ENCODE results near the gene KDM4B. TPM values are rescaled to one million over a fixed set of nuclear protein-coding genes. Genes with fewer than 3 reads are reported as not detected.

KDM4B gene
- total and polyA plus RNA-seq, 2 donors (not counting 1 experiment from before 2014, with no cell fraction given) = 75.5 to 205 TPM

DNA sequence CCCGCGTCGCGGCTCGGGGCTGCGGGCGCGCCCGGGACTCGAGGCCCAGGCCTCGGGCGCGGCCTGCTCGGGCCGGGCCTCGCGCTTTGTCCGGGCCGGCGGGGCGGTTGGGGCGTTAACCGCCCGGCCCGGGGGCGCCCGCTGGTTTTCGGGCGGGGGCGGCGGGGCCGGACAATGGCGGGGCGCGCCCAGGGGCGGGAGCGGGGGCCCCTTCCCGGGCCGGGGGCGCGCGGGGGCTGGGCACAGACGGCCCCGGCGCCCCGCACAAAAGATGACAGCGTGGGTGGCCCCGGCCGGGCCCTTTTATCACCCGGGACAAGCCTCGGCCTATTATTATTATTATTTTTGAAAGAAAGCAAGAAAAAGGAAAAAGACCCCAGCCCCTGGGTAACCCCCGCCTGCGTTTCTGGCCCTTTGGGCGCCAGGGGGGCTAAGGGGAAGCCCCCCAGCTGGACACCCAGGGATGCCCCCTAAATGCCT is 419 bp downstream of the KDM4B start:
- peak overlapping the region; percentile 41 to 67 (median 56) for H3K4me3 ChIP-seq (ENCODE audit: control extremely low read depth in 1 of 5, extremely low read depth in 1 of 5, insufficient read depth in 1 of 5, low read depth in 2 of 5, low read length in 4 of 5)
- Mint-ChIP-seq H3K4me1 (peaks cover 30% of the 10 kb centered on the region), H3K27ac (peak overlapping the region; percentile 51), H3K9me3 (ENCODE audit: insufficient read depth) (no peaks in the 10 kb centered on the region), H3K27me3 (no peaks in the 10 kb centered on the region), H3K4me3 (peak overlapping the region; percentile 86)
- peaks cover 27 to 34% of the 10 kb centered on the region in 2 donors for H3K4me1 ChIP-seq (ENCODE audit: control insufficient read depth in 2 of 2, insufficient read depth in 2 of 2, low read length in 2 of 2)
- ATAC-seq (ENCODE audit: low read depth) (no peak), DNase-seq (no peak)
- peak overlapping the region; percentile 59 for H3K9ac ChIP-seq (ENCODE audit: low read length)
- H3K4me2 ChIP-seq (replicated peaks; ENCODE audit: low read depth, low read length, poor library complexity, severe bottlenecking) = peak overlapping the region; percentile 84
- H4K20me1 ChIP-seq (ENCODE audit: control insufficient read depth, insufficient read depth, low read length, poor library complexity, severe bottlenecking) = peaks cover 40% of the 10 kb centered on the region
- no peak overlapping the region for H2AFZ ChIP-seq (ENCODE audit: insufficient read depth, low read depth, low read length, poor library complexity, severe bottlenecking)
- H3K9me3 ChIP-seq (ENCODE audit: control extremely low read depth in 1 of 3, control insufficient read depth in 2 of 3, insufficient read depth in 1 of 3, low read length in 2 of 3) = no peaks in the 10 kb centered on the region
- under 1% methylated on average over 49 of the region's 54 CpGs for WGBS (ENCODE audit: insufficient coverage)
- no peak overlapping the region for H3K27ac ChIP-seq (ENCODE audit: low read length in 2 of 2)
- intact Hi-C loops (cut with micrococcal nuclease) = loop anchor here (2.0 to 5.0 kb wide), 3 partner anchors 103 to 933 kb away; partner anchors contain the start of genes NDUFA11, PLIN3 and VMAC
- TF ChIP-seq CTCF (IDR thresholded peaks at IDR 0.05) (no peak), EZH2 (IDR thresholded peaks at IDR 0.05; ENCODE audit: borderline replicate concordance, insufficient read depth, low read depth, low read length, poor library complexity, severe bottlenecking) (no peak)
- H3K36me3 ChIP-seq (replicated peaks in 1 of 2; ENCODE audit: control extremely low read depth in 1 of 2, control insufficient read depth in 1 of 2, extremely low read depth in 1 of 2, insufficient read depth in 2 of 2, low read length in 1 of 2) = no peaks in the 10 kb centered on the region
- no peaks in the 10 kb centered on the region for H3K27me3 ChIP-seq (replicated peaks in 1 of 4; ENCODE audit: control extremely low read depth in 1 of 4, control insufficient read depth in 3 of 4, insufficient read depth in 4 of 4, low read length in 3 of 4)
- CTCF ChIA-PET = interaction anchor here (0.9 to 1.8 kb wide), 12 partner anchors 24 to 333 kb away, joined by 3 to 9 read pairs (median 4); partner anchors contain the start of gene PLIN3
- peaks cover 48% of the 10 kb centered on the region for H3K79me2 ChIP-seq (ENCODE audit: control insufficient read depth, insufficient read depth, low read length)
- POLR2A ChIA-PET = interaction anchor here (0.6 to 1.3 kb wide), 8 partner anchors 52 to 722 kb away, joined by 3 to 10 read pairs (median 5); partner anchors contain the start of gene PLIN3

All from B cell (primary cell).